Measurements from ENCODE around the gene CEP128.

DNA sequence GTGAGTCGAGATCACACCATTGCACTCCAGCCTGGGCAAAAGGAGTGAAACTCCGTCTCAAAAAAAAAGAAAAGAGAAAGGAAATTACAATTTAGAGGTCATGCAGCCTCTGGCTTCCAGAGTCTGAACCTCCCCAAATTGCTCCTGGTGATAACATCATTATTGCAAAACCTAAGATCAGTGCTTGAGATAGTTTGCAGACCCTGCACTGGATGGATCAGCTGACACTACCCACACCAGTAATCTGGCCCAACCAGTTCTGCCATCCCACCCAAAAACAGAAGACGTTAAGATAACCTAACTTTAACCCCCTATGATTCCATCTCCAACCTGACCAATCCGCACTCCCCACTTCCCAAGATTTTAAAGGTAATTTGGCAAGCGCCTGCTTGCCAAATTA lies 376.5 kb downstream of the CEP128 start:
- TF ChIP-seq, protein P1, sequence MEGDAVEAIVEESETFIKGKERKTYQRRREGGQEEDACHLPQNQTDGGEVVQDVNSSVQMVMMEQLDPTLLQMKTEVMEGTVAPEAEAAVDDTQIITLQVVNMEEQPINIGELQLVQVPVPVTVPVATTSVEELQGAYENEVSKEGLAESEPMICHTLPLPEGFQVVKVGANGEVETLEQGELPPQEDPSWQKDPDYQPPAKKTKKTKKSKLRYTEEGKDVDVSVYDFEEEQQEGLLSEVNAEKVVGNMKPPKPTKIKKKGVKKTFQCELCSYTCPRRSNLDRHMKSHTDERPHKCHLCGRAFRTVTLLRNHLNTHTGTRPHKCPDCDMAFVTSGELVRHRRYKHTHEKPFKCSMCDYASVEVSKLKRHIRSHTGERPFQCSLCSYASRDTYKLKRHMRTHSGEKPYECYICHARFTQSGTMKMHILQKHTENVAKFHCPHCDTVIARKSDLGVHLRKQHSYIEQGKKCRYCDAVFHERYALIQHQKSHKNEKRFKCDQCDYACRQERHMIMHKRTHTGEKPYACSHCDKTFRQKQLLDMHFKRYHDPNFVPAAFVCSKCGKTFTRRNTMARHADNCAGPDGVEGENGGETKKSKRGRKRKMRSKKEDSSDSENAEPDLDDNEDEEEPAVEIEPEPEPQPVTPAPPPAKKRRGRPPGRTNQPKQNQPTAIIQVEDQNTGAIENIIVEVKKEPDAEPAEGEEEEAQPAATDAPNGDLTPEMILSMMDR (IDR thresholded peaks at IDR 0.05; ENCODE audit: borderline replicate concordance, extremely low read depth, low read length, poor library complexity, severe bottlenecking) = no peak
- TF ChIP-seq EZH2 (IDR thresholded peaks at IDR 0.05; ENCODE audit: borderline replicate concordance, low read depth, low read length, severe bottlenecking) = no peak

All from DND-41 (cell line).